A549 (cell line): ENCODE results near the gene SCARB1. TPM values are rescaled to one million over a fixed set of nuclear protein-coding genes. Genes with fewer than 3 reads are reported as not detected.

Source experiments
- ATAC-seq, 2 experiments: fragments of 200-7000 bp in 1 of 2; fragments of >200 bp in 1 of 2; cut with Nextera tagmentation in 1 of 2; cut with Tn5 transposase in 1 of 2; 3 replicates each; pipeline versions ENCODE4 v1.8.0 to v1.9.1; 2018 to 2020; ENCODE audit warnings: mild to moderate bottlenecking in 1 of 2, moderate library complexity in 1 of 2
- CTCF ChIA-PET: fragments of 300-600 bp; sonication (Branson Sonifier 250); formaldehyde crosslinking; extraction: SDS; loops from one replicate; lab custom pipeline; 2021; ENCODE audit warnings: antibody characterized with exemption, inconsistent platforms; lab: Yijun Ruan, JAX
- POLR2A ChIA-PET: fragments of 350-600 bp; formaldehyde crosslinking; extraction: SDS; loops from one replicate; lab custom pipeline; 2021; ENCODE audit warnings: antibody characterized with exemption, inconsistent platforms; lab: Yijun Ruan, JAX
- DNase-seq, 2 experiments: peaks; one replicate each; pipeline versions ENCODE4 v3.0.0 to v3.0.0-alpha.2; 2011 to 2016; ENCODE audit warnings: low read depth in 1 of 2, low spot score in 1 of 2
- FAIRE-seq: peaks from 2 replicates; lab custom pipeline; 2011; peaks lifted over from hg19 to GRCh38; lab: Jason Lieb, UNC
- H3K27ac ChIP-seq, 2 experiments: fragments of >200 bp; sonication (Bioruptor Twin); formaldehyde crosslinking; 3 replicates each; pipeline ENCODE4 v1.5.1; 2016 to 2017
- H3K4me1 ChIP-seq: fragments of >200 bp; sonication (Bioruptor Twin); formaldehyde crosslinking; 3 replicates; pipeline ENCODE4 v1.6.1; 2016
- H3K4me2 ChIP-seq: fragments of >200 bp; sonication (Bioruptor Twin); formaldehyde crosslinking; 3 replicates; pipeline ENCODE4 v1.6.1; 2016
- H3K4me3 ChIP-seq: fragments of >200 bp; sonication (Bioruptor Twin); formaldehyde crosslinking; 3 replicates; pipeline ENCODE4 v1.5.1; 2016
- H3K9me3 ChIP-seq: fragments of >200 bp; sonication (Bioruptor Twin); formaldehyde crosslinking; 3 replicates; pipeline ENCODE4 v1.6.1; 2016
- BCL3 ChIP-seq: fragments of >200 bp; sonication (Bioruptor Twin); formaldehyde crosslinking; IDR thresholded peaks from 3 replicates; pipeline ENCODE4 v1.6.1; 2016
- BHLHE40 ChIP-seq: IDR thresholded peaks from 2 replicates; pipeline ENCODE4 v1.6.1; 2012; ENCODE audit warnings: low read depth, low read length, inconsistent platforms
- CBX8 ChIP-seq: fragments of 200-600 bp; sonication (generic); IDR thresholded peaks from 2 replicates; pipeline ENCODE4 v1.6.1; 2016
- EHF ChIP-seq: fragments of 250-450 bp; sonication (Bioruptor Pico); IDR thresholded peaks from 2 replicates; pipeline ENCODE4 v1.5.0; 2020; ENCODE audit warnings: mild to moderate bottlenecking
- ELK1 ChIP-seq: fragments of 150-350 bp; IDR thresholded peaks from 2 replicates; pipeline ENCODE4 v1.6.1; 2014; ENCODE audit warnings: low read depth, mild to moderate bottlenecking, low read length
- ESRRA ChIP-seq: fragments of 150-350 bp; IDR thresholded peaks from 2 replicates; pipeline ENCODE4 v1.6.1; 2014; ENCODE audit warnings: mild to moderate bottlenecking, low read length, borderline replicate concordance
- FOSB ChIP-seq: fragments of 250-450 bp; sonication (Bioruptor Pico); IDR thresholded peaks from 2 replicates; pipeline ENCODE4 v1.5.0; 2020; ENCODE audit warnings: mild to moderate bottlenecking, moderate library complexity
- GATA3 ChIP-seq: IDR thresholded peaks from 2 replicates; pipeline ENCODE4 v1.6.1; 2012; ENCODE audit warnings: borderline replicate concordance
- HMGXB4 ChIP-seq: fragments of 250-450 bp; sonication (Bioruptor Pico); IDR thresholded peaks from 2 replicates; pipeline ENCODE4 v1.5.0; 2021; ENCODE audit warnings: mild to moderate bottlenecking, moderate library complexity, borderline replicate concordance
- HOXB5 ChIP-seq: fragments of 250-450 bp; sonication (Bioruptor Pico); IDR thresholded peaks from 2 replicates; pipeline ENCODE4 v1.5.0; 2020; ENCODE audit warnings: mild to moderate bottlenecking, moderate library complexity
- JUN ChIP-seq, 2 experiments: fragments of >200 bp; sonication (Bioruptor Twin); formaldehyde crosslinking; IDR thresholded peaks; 2 replicates in 1 of 2; 3 replicates in 1 of 2; pipeline ENCODE4 v1.6.1; 2016 to 2017
- JUNB ChIP-seq: fragments of >200 bp; sonication (Bioruptor Twin); formaldehyde crosslinking; IDR thresholded peaks from 2 replicates; pipeline ENCODE4 v1.6.1; 2016
- KDM1A ChIP-seq: fragments of 200-600 bp; sonication (generic); IDR thresholded peaks from 2 replicates; pipeline ENCODE4 v1.6.1; 2016; ENCODE audit warnings: low read depth, mild to moderate bottlenecking
- KDM5A ChIP-seq: fragments of 200-600 bp; sonication (generic); IDR thresholded peaks from 2 replicates; pipeline ENCODE4 v1.6.1; 2016; ENCODE audit warnings: antibody characterized with exemption, mild to moderate bottlenecking
- MAFK ChIP-seq: fragments of 450-650 bp; IDR thresholded peaks from 2 replicates; pipeline ENCODE4 v1.6.1; 2014; ENCODE audit not compliant: partially characterized antibody
- PBX3 ChIP-seq: IDR thresholded peaks from 2 replicates; pipeline ENCODE4 v1.6.1; 2012
- POLR2AphosphoS2 ChIP-seq: conservative IDR thresholded peaks from 2 replicates; pipeline ENCODE4 v1.6.1; 2012; ENCODE audit warnings: low read length, improper control_type of control experiment, inconsistent platforms
- REST ChIP-seq: fragments of 200-600 bp; sonication (generic); IDR thresholded peaks from 2 replicates; pipeline ENCODE4 v1.6.1; 2016; ENCODE audit warnings: antibody characterized with exemption, mild to moderate bottlenecking, moderate library complexity
- TFCP2L1 ChIP-seq: fragments of 250-450 bp; sonication (Bioruptor Pico); IDR thresholded peaks from 2 replicates; pipeline ENCODE4 v1.5.0; 2021; ENCODE audit warnings: mild to moderate bottlenecking
- USF2 ChIP-seq: fragments of 450-650 bp; IDR thresholded peaks from 2 replicates; pipeline ENCODE4 v1.6.1; 2014; ENCODE audit warnings: antibody characterized with exemption
- ZC3H11A ChIP-seq: fragments of 450-650 bp; IDR thresholded peaks from 2 replicates; pipeline ENCODE4 v1.6.1; 2014; ENCODE audit warnings: antibody characterized with exemption, mild to moderate bottlenecking
- ZFP36 ChIP-seq: fragments of 450-650 bp; IDR thresholded peaks from 2 replicates; pipeline ENCODE4 v1.6.1; 2014; ENCODE audit warnings: borderline replicate concordance; ENCODE audit not compliant: partially characterized antibody
- WGBS: methylation state at CpG from one replicate; pipeline ENCODE4 v1.1.6; 2017; ENCODE audit errors: missing lambda C conversion rate; 5-methylcytosine and 5-hydroxymethylcytosine counted together
- polyA plus RNA-seq, 4 experiments: library from polyadenylated mRNA; depleted of rRNA in 3 of 4; stranded (reverse); fragments of >200 nt; fragmentation: RNase III in 1 of 4; extraction: RNeasy Plus Mini Kit Qiagen cat#74134 plus additional on column Dnase treatment in 1 of 4; gene quantifications; 2 replicates in 3 of 4; 3 replicates in 1 of 4; pipeline ENCODE4 v1.2.3, GENCODE V29; 2011 to 2017

The SCARB1 gene
- polyA plus RNA-seq, 2 of the 4 experiments (the other 2 are of a cell fraction) = 81.1 to 154 TPM

- TF ChIP-seq TFCP2L1 (CRISPR knock-in tag) (no peak), PBX3 (no peak), EHF (CRISPR knock-in tag) (no peak), POLR2AphosphoS2 (no peak), JUN (IDR thresholded peaks at IDR 0.05) (no peak), KDM5A (no peak)
- TF ChIP-seq, all 56 proteins: peak for 0
Observed at GRCh38 chr12:124871297-124871696, 7.6 kb upstream of the SCARB1 start (continued).

GRCh38 chr12:124870515-124870914, 6.9 kb upstream of the SCARB1 start:
- TF ChIP-seq FOSB (CRISPR knock-in tag) (no peak), KDM1A (no peak), GATA3 (no peak), CBX8 (no peak), BCL3 (no peak)
- Histone ChIP-seq H3K27ac (no peak overlapping the region), H3K4me2 (no peak overlapping the region), H3K9me3 (no peaks in the 10 kb centered on the region), H3K4me3 (no peak overlapping the region), H3K4me1 (peaks cover 17% of the 10 kb centered on the region)
- ATAC-seq (no peak), FAIRE-seq (no peak), DNase-seq (no peak)
- CTCF ChIA-PET = interaction anchor here (0.9 to 2.3 kb wide), 4 partner anchors 20 to 36 kb away, joined by 3 to 8 read pairs (median 4); no protein-coding TSS in a partner anchor
- POLR2A ChIA-PET = no interaction called here
- WGBS = 86% methylated on average over 4 of the region's 4 CpGs

GRCh38 chr12:124869059-124869665, 5.5 kb upstream of the SCARB1 start:
- Histone ChIP-seq H3K27ac (peak overlapping the region; percentile 20 to 81; a peak in 4 of 6 replicates), H3K4me1 (peaks cover 15% of the 10 kb centered on the region), H3K4me3 (no peak overlapping the region), H3K9me3 (no peaks in the 10 kb centered on the region), H3K4me2 (no peak overlapping the region)
- 0 out of 6 replicates have a peak, but pooled peaks have one; percentile 3 to 8 for ATAC-seq
- no peak for FAIRE-seq
- WGBS = 88% methylated on average over 17 of the region's 17 CpGs
- POLR2A ChIA-PET = no interaction called here
- DNase-seq = no peak
- CTCF ChIA-PET = interaction anchor here (0.9 to 2.3 kb wide), 5 partner anchors 21 to 97 kb away, joined by 3 to 8 read pairs (median 3); no protein-coding TSS in a partner anchor
- no peak for TF ChIP-seq ELK1
- TF ChIP-seq BHLHE40 = no peak
- no peak for TF ChIP-seq HMGXB4 (CRISPR knock-in tag)
- TF ChIP-seq PBX3 = no peak
- TF ChIP-seq JUNB = no peak
- no peak for TF ChIP-seq USF2
- no peak for TF ChIP-seq HOXB5
- TF ChIP-seq POLR2AphosphoS2 = no peak
- TF ChIP-seq MAFK = no peak
- TF ChIP-seq ZFP36 = no peak
- no peak for TF ChIP-seq ZC3H11A
- TF ChIP-seq BCL3 = no peak
- TF ChIP-seq REST = no peak
- no peak for TF ChIP-seq ESRRA
